Ishikawa (cell line): ENCODE measurements around the gene MEIS3.

ENCODE experiments used
- CEBPB ChIP-seq: IDR thresholded peaks from 2 replicates; pipeline ENCODE4 v1.6.1; 2012
- CREB1 ChIP-seq: IDR thresholded peaks from 2 replicates; pipeline ENCODE4 v1.6.1; 2012; ENCODE audit warnings: low read depth
- EGR1 ChIP-seq: IDR thresholded peaks from 2 replicates; pipeline ENCODE4 v1.6.1; 2012
- EP300 ChIP-seq: IDR thresholded peaks from 2 replicates; pipeline ENCODE4 v1.6.1; 2012; ENCODE audit warnings: borderline replicate concordance
- FOXM1 ChIP-seq: IDR thresholded peaks from 2 replicates; pipeline ENCODE4 v1.6.1; 2012; ENCODE audit warnings: low read depth, borderline replicate concordance
- NFIC ChIP-seq: IDR thresholded peaks from 2 replicates; pipeline ENCODE4 v1.6.1; 2012
- RAD21 ChIP-seq: IDR thresholded peaks from 2 replicates; pipeline ENCODE4 v1.6.1; 2012; ENCODE audit warnings: low read depth
- TAF1 ChIP-seq: IDR thresholded peaks from 2 replicates; pipeline ENCODE4 v1.6.1; 2012; ENCODE audit warnings: low read depth, mild to moderate bottlenecking
- TCF12 ChIP-seq: IDR thresholded peaks from 2 replicates; pipeline ENCODE4 v1.6.1; 2012; ENCODE audit warnings: low read depth
- TEAD4 ChIP-seq: IDR thresholded peaks from 2 replicates; pipeline ENCODE4 v1.6.1; 2012
- YY1 ChIP-seq: IDR thresholded peaks from 2 replicates; pipeline ENCODE4 v1.6.1; 2012; ENCODE audit warnings: low read depth
- TF ChIP-seq, protein P1 (sequence below): IDR thresholded peaks from 2 replicates; pipeline ENCODE4 v1.6.1; 2012
- TF ChIP-seq, protein P2 (sequence below): IDR thresholded peaks from 2 replicates; pipeline ENCODE4 v1.6.1; 2012
- TF ChIP-seq, protein P3 (sequence below): IDR thresholded peaks from 2 replicates; pipeline ENCODE4 v1.6.1; 2012; ENCODE audit warnings: low read depth, mild to moderate bottlenecking

DNA sequence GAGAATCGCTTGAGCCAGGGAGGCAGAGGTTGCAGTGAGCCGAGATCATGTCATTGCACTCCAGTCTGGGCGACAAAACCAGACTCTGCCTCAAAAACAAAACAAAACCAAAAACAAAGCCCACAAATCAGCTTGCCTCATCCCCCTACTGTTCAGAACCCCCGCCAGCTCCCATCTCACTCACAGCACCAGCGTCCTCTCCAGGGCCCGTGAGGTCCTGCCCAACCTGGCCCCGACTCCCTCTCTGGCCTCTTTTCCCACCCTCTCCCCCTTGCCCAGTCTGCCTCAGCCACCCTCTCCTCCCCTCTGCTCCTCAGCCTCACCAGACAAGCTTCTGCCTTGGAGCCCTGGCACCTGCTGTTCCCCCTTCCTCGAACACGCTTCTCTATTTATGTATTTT, 48.6 kb upstream of the MEIS3 start:
- TF ChIP-seq EP300 (no peak), YY1 (no peak), FOXM1 (no peak), RAD21 (no peak), TAF1 (no peak), CEBPB (no peak), CREB1 (no peak), EGR1 (no peak), TEAD4 (no peak), NFIC (no peak), TCF12 (no peak)
- TF ChIP-seq, protein P1, sequence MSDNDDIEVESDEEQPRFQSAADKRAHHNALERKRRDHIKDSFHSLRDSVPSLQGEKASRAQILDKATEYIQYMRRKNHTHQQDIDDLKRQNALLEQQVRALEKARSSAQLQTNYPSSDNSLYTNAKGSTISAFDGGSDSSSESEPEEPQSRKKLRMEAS = no peak
- TF ChIP-seq, protein P2, sequence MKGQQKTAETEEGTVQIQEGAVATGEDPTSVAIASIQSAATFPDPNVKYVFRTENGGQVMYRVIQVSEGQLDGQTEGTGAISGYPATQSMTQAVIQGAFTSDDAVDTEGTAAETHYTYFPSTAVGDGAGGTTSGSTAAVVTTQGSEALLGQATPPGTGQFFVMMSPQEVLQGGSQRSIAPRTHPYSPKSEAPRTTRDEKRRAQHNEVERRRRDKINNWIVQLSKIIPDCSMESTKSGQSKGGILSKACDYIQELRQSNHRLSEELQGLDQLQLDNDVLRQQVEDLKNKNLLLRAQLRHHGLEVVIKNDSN = no peak
- TF ChIP-seq, protein P3, sequence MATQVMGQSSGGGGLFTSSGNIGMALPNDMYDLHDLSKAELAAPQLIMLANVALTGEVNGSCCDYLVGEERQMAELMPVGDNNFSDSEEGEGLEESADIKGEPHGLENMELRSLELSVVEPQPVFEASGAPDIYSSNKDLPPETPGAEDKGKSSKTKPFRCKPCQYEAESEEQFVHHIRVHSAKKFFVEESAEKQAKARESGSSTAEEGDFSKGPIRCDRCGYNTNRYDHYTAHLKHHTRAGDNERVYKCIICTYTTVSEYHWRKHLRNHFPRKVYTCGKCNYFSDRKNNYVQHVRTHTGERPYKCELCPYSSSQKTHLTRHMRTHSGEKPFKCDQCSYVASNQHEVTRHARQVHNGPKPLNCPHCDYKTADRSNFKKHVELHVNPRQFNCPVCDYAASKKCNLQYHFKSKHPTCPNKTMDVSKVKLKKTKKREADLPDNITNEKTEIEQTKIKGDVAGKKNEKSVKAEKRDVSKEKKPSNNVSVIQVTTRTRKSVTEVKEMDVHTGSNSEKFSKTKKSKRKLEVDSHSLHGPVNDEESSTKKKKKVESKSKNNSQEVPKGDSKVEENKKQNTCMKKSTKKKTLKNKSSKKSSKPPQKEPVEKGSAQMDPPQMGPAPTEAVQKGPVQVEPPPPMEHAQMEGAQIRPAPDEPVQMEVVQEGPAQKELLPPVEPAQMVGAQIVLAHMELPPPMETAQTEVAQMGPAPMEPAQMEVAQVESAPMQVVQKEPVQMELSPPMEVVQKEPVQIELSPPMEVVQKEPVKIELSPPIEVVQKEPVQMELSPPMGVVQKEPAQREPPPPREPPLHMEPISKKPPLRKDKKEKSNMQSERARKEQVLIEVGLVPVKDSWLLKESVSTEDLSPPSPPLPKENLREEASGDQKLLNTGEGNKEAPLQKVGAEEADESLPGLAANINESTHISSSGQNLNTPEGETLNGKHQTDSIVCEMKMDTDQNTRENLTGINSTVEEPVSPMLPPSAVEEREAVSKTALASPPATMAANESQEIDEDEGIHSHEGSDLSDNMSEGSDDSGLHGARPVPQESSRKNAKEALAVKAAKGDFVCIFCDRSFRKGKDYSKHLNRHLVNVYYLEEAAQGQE = no peak
